ENCODE measurements around the gene ANKRD33. TPM values are rescaled to one million over a fixed set of nuclear protein-coding genes. Genes with fewer than 3 reads are reported as not detected.

Gene ANKRD33
- total and polyA plus RNA-seq, 2 of the 4 experiments (the other 2 are of a cell fraction): under 0.01 to 0.03 TPM

DNA sequence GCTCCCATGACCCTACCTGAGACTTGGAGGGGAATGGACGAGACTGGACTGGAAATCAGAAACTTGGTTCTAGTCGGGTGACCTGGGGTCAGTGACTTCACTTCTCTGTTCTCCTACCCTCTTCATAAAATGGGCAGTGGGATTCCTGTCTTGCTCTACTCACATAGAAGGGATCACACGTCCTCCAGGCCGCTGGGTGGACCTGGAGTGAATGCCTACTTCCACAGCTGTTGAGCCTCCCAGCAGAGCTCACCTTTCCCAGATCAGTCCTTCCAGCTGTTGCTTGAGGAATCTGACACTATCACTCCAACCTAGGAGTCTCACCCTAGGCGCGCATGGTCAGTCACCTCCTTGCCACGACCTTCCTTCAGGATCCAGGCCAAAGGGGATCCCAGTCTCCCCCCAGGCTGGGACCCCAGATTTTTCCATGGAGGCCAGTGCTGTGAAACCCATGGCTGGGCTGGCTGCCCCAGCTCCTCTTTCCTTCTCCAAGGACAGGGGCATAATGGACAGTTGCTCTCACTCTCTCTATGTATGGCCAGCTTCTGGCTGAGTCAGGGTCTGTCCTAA, 20.0 kb downstream of the ANKRD33 start:
- H2BK20ac ChIP-seq (ENCODE audit: low read depth, low read length): peak overlapping the region; percentile 46
- no TSS peak for BruUV-seq (replicated peaks)
- 60% methylated on average over 1 of the region's 7 CpGs; no CpG with 5 or more reads in 1 of the 2 experiments for WGBS, 2 experiments (ENCODE audit: extremely low coverage in 2 of 2, insufficient read length in 1 of 2)
- H2BK120ac ChIP-seq (ENCODE audit: low read depth, low read length): peak overlapping the region; percentile 56
- intact Hi-C loops (cut with micrococcal nuclease): no loop called here
- ChIA-PET POLR2A (ENCODE audit: unreplicated experiment) (no interaction called here), CTCF (interaction anchor here (1.4 to 2.4 kb wide), 2 partner anchors 12 to 15 kb away, joined by 4 to 8 read pairs; no protein-coding TSS in a partner anchor)
- peak overlapping the region; percentile 40 to 82 for H4K8ac ChIP-seq (ENCODE audit: low read depth in 2 of 2, low read length in 2 of 2)
- peaks cover 0 to 31% of the 10 kb centered on the region in 2 experiments; a peak in 3 of 4 replicates for H3K79me1 ChIP-seq (ENCODE audit: low read depth in 1 of 2, low read length in 2 of 2)
- H3K9me1 ChIP-seq (ENCODE audit: insufficient read depth, low read length): peaks cover 49% of the 10 kb centered on the region
- H3K23ac ChIP-seq (ENCODE audit: low read depth, low read length): peak overlapping the region; percentile 87; the same call in 1 of the 2 replicates
- DNase-seq: no peak
- H4K20me1 ChIP-seq (ENCODE audit: insufficient read depth, low read length): no peaks in the 10 kb centered on the region
- H3K18ac ChIP-seq (ENCODE audit: low read depth, low read length): no peak overlapping the region; the same call in 1 of the 2 replicates
- TF ChIP-seq CHD1 (IDR thresholded peaks at IDR 0.05; ENCODE audit: low read depth, low read length) (no peak), CEBPB (IDR thresholded peaks at IDR 0.05; ENCODE audit: low read depth, low read length) (no peak), RFX5 (IDR thresholded peaks at IDR 0.05; ENCODE audit: low read depth, low read length) (no peak), MXI1 (IDR thresholded peaks at IDR 0.05; ENCODE audit: borderline replicate concordance, low read depth, low read length) (no peak), NFE2L2 (IDR thresholded peaks at IDR 0.05; ENCODE audit: low read depth, low read length) (no peak), MAFK (IDR thresholded peaks at IDR 0.05; ENCODE audit: low read depth, low read length) (no peak), RCOR1 (IDR thresholded peaks at IDR 0.05; ENCODE audit: insufficient replicate concordance, low read length) (no peak), FOS (IDR thresholded peaks at IDR 0.05; ENCODE audit: low read depth, low read length) (no peak), CTCF (conservative IDR thresholded peaks at IDR 0.05; ENCODE audit: low read depth, low read length) (no peak), POLR2A (IDR thresholded peaks at IDR 0.05; ENCODE audit: low read depth, low read length) (no peak), MAZ (IDR thresholded peaks at IDR 0.05; ENCODE audit: borderline replicate concordance, low read depth, low read length) (no peak), RAD21 (IDR thresholded peaks at IDR 0.05; ENCODE audit: low read length) (no peak), SMC3 (IDR thresholded peaks at IDR 0.05; ENCODE audit: low read depth, low read length) (no peak)
- TF ChIP-seq, protein P1, sequence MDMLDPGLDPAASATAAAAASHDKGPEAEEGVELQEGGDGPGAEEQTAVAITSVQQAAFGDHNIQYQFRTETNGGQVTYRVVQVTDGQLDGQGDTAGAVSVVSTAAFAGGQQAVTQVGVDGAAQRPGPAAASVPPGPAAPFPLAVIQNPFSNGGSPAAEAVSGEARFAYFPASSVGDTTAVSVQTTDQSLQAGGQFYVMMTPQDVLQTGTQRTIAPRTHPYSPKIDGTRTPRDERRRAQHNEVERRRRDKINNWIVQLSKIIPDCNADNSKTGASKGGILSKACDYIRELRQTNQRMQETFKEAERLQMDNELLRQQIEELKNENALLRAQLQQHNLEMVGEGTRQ (IDR thresholded peaks at IDR 0.05; ENCODE audit: low read depth, low read length): no peak
- peak overlapping the region; percentile 36 for H3K4me3 ChIP-seq (ENCODE audit: insufficient read depth, low read depth, low read length)
- no peak overlapping the region for H2BK5ac ChIP-seq (ENCODE audit: low read depth, low read length, poor library complexity, severe bottlenecking)
- peak overlapping the region; percentile 91 for H3K14ac ChIP-seq (replicated peaks; ENCODE audit: low read depth, low read length)
- peak overlapping the region; percentile 87 for H2AFZ ChIP-seq (replicated peaks; ENCODE audit: low read length, poor library complexity)
- peak overlapping the region; percentile 2 for H3K9ac ChIP-seq (ENCODE audit: low read depth, low read length)
- peak overlapping the region; percentile 79 for H3K4ac ChIP-seq (ENCODE audit: low read depth, low read length)
- dilution Hi-C loops (cut with HindIII; ENCODE audit: low sequenced_read_pairs, unreplicated experiment): no loop called here
- H3K4me2 ChIP-seq (ENCODE audit: low read depth, low read length): peak overlapping the region; percentile 43
- peaks cover 47% of the 10 kb centered on the region for H3K4me1 ChIP-seq (ENCODE audit: control insufficient read depth, insufficient read depth, low read length)
- peak overlapping the region; percentile 8; the same call in 1 of the 2 replicates for H4K5ac ChIP-seq (ENCODE audit: low read depth, low read length)
- in situ Hi-C loops (cut with MboI; ENCODE audit: low sequenced_read_pairs): no loop called here
- H2AK9ac ChIP-seq (replicated peaks; ENCODE audit: low read depth, low read length, poor library complexity): peak overlapping the region; percentile 68
- H3K56ac ChIP-seq (ENCODE audit: extremely low read depth, insufficient read depth, low read length): no peak overlapping the region; the same call in 1 of the 2 replicates
- H3K27ac ChIP-seq (ENCODE audit: insufficient read depth, low read length): no peak overlapping the region; the same call in 1 of the 2 replicates
- no peaks in the 10 kb centered on the region for H3K27me3 ChIP-seq (ENCODE audit: control insufficient read depth, insufficient read depth, low read length)
- H2BK15ac ChIP-seq (ENCODE audit: low read depth, low read length): peak overlapping the region; percentile 93; the same call in 1 of the 3 replicates
- ATAC-seq (ENCODE audit: low read depth): no peak
- H3K9me3 ChIP-seq (ENCODE audit: control insufficient read depth, insufficient read depth, low read length): no peaks in the 10 kb centered on the region
- H2AK5ac ChIP-seq (ENCODE audit: low read depth, low read length): peak overlapping the region; percentile 93
- no peaks in the 10 kb centered on the region for H3K36me3 ChIP-seq (ENCODE audit: control insufficient read depth, insufficient read depth, low read length)
- peak overlapping the region; percentile 68 for H4K91ac ChIP-seq (ENCODE audit: insufficient read depth, low read depth, low read length)

Measured in IMR-90 (cell line).